A549 (cell line): ENCODE results near the gene ARPC2. TPM values are rescaled to one million over a fixed set of nuclear protein-coding genes. Genes with fewer than 3 reads are reported as not detected.
A peak's percentile ranks its signal among the peaks of the same experiment; 100 is the strongest.

Experiments used
- ATAC-seq, 2 experiments: fragments of 200-7000 bp in 1 of 2; fragments of >200 bp in 1 of 2; cut with Nextera tagmentation in 1 of 2; cut with Tn5 transposase in 1 of 2; 3 replicates each; pipeline versions ENCODE4 v1.8.0 to v1.9.1; 2018 to 2020; ENCODE audit warnings: mild to moderate bottlenecking in 1 of 2, moderate library complexity in 1 of 2
- CTCF ChIA-PET: fragments of 300-600 bp; sonication (Branson Sonifier 250); formaldehyde crosslinking; extraction: SDS; loops from one replicate; lab custom pipeline; 2021; ENCODE audit warnings: antibody characterized with exemption, inconsistent platforms; lab: Yijun Ruan, JAX
- POLR2A ChIA-PET: fragments of 350-600 bp; formaldehyde crosslinking; extraction: SDS; loops from one replicate; lab custom pipeline; 2021; ENCODE audit warnings: antibody characterized with exemption, inconsistent platforms; lab: Yijun Ruan, JAX
- DNase-seq, 2 experiments: peaks; one replicate each; pipeline versions ENCODE4 v3.0.0 to v3.0.0-alpha.2; 2011 to 2016; ENCODE audit warnings: low read depth in 1 of 2, low spot score in 1 of 2
- FAIRE-seq: peaks from 2 replicates; lab custom pipeline; 2011; peaks lifted over from hg19 to GRCh38; lab: Jason Lieb, UNC
- H3K27ac ChIP-seq, 2 experiments: fragments of >200 bp; sonication (Bioruptor Twin); formaldehyde crosslinking; 3 replicates each; pipeline ENCODE4 v1.5.1; 2016 to 2017
- H3K4me1 ChIP-seq: fragments of >200 bp; sonication (Bioruptor Twin); formaldehyde crosslinking; 3 replicates; pipeline ENCODE4 v1.6.1; 2016
- H3K4me2 ChIP-seq: fragments of >200 bp; sonication (Bioruptor Twin); formaldehyde crosslinking; 3 replicates; pipeline ENCODE4 v1.6.1; 2016
- H3K4me3 ChIP-seq: fragments of >200 bp; sonication (Bioruptor Twin); formaldehyde crosslinking; 3 replicates; pipeline ENCODE4 v1.5.1; 2016
- H3K9me3 ChIP-seq: fragments of >200 bp; sonication (Bioruptor Twin); formaldehyde crosslinking; 3 replicates; pipeline ENCODE4 v1.6.1; 2016
- CHD2 ChIP-seq: fragments of 150-350 bp; IDR thresholded peaks from 2 replicates; pipeline ENCODE4 v1.6.1; 2014; ENCODE audit warnings: low read length; ENCODE audit not compliant: partially characterized antibody
- CHD4 ChIP-seq: fragments of 200-600 bp; sonication (generic); IDR thresholded peaks from 2 replicates; pipeline ENCODE4 v1.6.1; 2016; ENCODE audit warnings: antibody characterized with exemption, mild to moderate bottlenecking, borderline replicate concordance
- EHF ChIP-seq: fragments of 250-450 bp; sonication (Bioruptor Pico); IDR thresholded peaks from 2 replicates; pipeline ENCODE4 v1.5.0; 2020; ENCODE audit warnings: mild to moderate bottlenecking
- HOXA7 ChIP-seq: fragments of 250-450 bp; sonication (Bioruptor Pico); IDR thresholded peaks from 2 replicates; pipeline ENCODE4 v1.5.0; 2020; ENCODE audit warnings: mild to moderate bottlenecking, moderate library complexity
- HOXB13 ChIP-seq: fragments of 250-450 bp; sonication (Bioruptor Pico); IDR thresholded peaks from 2 replicates; pipeline ENCODE4 v1.5.0; 2020; ENCODE audit warnings: low read depth, mild to moderate bottlenecking, moderate library complexity
- KDM1A ChIP-seq: fragments of 200-600 bp; sonication (generic); IDR thresholded peaks from 2 replicates; pipeline ENCODE4 v1.6.1; 2016; ENCODE audit warnings: low read depth, mild to moderate bottlenecking
- MAFK ChIP-seq: fragments of 450-650 bp; IDR thresholded peaks from 2 replicates; pipeline ENCODE4 v1.6.1; 2014; ENCODE audit not compliant: partially characterized antibody
- RARB ChIP-seq: fragments of 250-450 bp; sonication (Bioruptor Pico); IDR thresholded peaks from 2 replicates; pipeline ENCODE4 v1.8.0; 2021; ENCODE audit warnings: mild to moderate bottlenecking, moderate library complexity
- ZC3H11A ChIP-seq: fragments of 450-650 bp; IDR thresholded peaks from 2 replicates; pipeline ENCODE4 v1.6.1; 2014; ENCODE audit warnings: antibody characterized with exemption, mild to moderate bottlenecking
- ZNF302 ChIP-seq: fragments of 250-450 bp; sonication (Bioruptor Pico); IDR thresholded peaks from 2 replicates; pipeline ENCODE4 v1.9.0; 2021; ENCODE audit warnings: inconsistent platforms, mild to moderate bottlenecking, moderate library complexity
- ZSCAN20 ChIP-seq: fragments of 250-450 bp; sonication (Bioruptor Pico); IDR thresholded peaks from 2 replicates; pipeline ENCODE4 v1.8.0; 2022; ENCODE audit warnings: mild to moderate bottlenecking, moderate library complexity
- WGBS: methylation state at CpG from one replicate; pipeline ENCODE4 v1.1.6; 2017; ENCODE audit errors: missing lambda C conversion rate; 5-methylcytosine and 5-hydroxymethylcytosine counted together
- polyA plus RNA-seq, 4 experiments: library from polyadenylated mRNA; depleted of rRNA in 3 of 4; stranded (reverse); fragments of >200 nt; fragmentation: RNase III in 1 of 4; extraction: RNeasy Plus Mini Kit Qiagen cat#74134 plus additional on column Dnase treatment in 1 of 4; gene quantifications; 2 replicates in 3 of 4; 3 replicates in 1 of 4; pipeline ENCODE4 v1.2.3, GENCODE V29; 2011 to 2017
- TF ChIP-seq, protein P1 (sequence below): fragments of 250-450 bp; sonication (Bioruptor Pico); IDR thresholded peaks from 2 replicates; pipeline ENCODE4 v1.5.0; 2021; ENCODE audit warnings: mild to moderate bottlenecking, moderate library complexity, borderline replicate concordance
- TF ChIP-seq, protein P2 (sequence below): IDR thresholded peaks from 2 replicates; pipeline ENCODE4 v1.6.1; 2012
- TF ChIP-seq, protein P3 (sequence below): fragments of 250-450 bp; sonication (Bioruptor Pico); IDR thresholded peaks from 2 replicates; pipeline ENCODE4 v1.5.0; 2020; ENCODE audit warnings: low read depth, mild to moderate bottlenecking, moderate library complexity
- TF ChIP-seq, protein P4 (sequence below): fragments of 200-600 bp; sonication (generic); IDR thresholded peaks from 2 replicates; pipeline ENCODE4 v1.6.1; 2016; ENCODE audit warnings: antibody characterized with exemption, mild to moderate bottlenecking, moderate library complexity
- TF ChIP-seq, protein P5 (sequence below): fragments of 450-650 bp; IDR thresholded peaks from 2 replicates; pipeline ENCODE4 v1.6.1; 2014; ENCODE audit warnings: antibody characterized with exemption

Gene ARPC2
- polyA plus RNA-seq, 2 of the 4 experiments (the other 2 are of a cell fraction): 263 to 374 TPM

DNA sequence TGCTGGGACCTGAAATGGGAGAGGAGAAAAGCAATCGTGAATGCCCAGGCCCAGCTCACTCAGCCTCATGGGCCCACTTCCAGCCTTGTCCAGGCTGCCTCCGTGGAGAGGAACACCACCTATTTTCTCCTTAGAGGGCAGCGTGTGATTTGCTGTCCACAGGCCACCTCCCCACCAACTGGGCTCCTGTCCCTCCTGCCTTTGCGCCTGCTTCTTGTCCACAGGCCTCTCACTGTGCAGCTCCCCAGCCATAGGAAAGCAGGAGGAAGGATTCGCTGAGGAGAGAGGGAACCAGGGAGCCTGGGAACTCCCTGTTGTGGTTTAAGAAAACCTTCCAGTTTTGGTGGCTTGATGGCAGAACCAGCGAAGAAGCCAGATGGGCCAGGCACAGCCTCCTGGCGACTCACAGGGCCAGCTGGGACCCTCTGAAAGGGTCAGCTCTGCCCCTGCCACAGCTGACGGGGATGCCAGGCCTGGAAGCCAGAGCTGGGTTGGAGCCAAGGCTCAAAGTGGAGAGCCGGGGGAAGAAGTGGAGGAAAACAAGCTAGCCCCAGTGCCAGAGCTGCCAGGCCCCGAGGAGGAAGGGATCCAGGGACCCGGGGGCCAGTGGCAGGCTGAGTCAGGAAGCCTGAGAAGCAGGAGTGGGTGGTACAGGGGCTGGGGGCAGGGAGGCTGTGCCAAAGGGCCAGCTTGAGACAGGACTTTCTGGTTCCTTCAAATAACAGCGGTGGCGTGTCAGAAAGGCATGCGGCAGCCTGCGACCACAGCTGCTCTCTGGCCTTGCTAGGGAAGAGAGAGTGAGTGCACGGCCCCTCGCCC lies 65.4 kb downstream of the ARPC2 start:
- no peak for ATAC-seq
- POLR2A ChIA-PET: no interaction called here
- Histone ChIP-seq H3K27ac (no peak overlapping the region), H3K4me3 (no peak overlapping the region), H3K4me1 (peaks cover 27% of the 10 kb centered on the region), H3K4me2 (no peak overlapping the region), H3K9me3 (no peaks in the 10 kb centered on the region)
- CTCF ChIA-PET: interaction anchor here (1.2 to 8.1 kb wide), 5 partner anchors 9 to 287 kb away, joined by 3 to 105 read pairs (median 4); partner anchors contain the start of genes AAMP, CATIP, PNKD and TMBIM1
- DNase-seq: no peak
- no peak for FAIRE-seq
- 93% methylated on average over 17 of the region's 17 CpGs for WGBS
- no peak for TF ChIP-seq MAFK
- TF ChIP-seq, protein P1, sequence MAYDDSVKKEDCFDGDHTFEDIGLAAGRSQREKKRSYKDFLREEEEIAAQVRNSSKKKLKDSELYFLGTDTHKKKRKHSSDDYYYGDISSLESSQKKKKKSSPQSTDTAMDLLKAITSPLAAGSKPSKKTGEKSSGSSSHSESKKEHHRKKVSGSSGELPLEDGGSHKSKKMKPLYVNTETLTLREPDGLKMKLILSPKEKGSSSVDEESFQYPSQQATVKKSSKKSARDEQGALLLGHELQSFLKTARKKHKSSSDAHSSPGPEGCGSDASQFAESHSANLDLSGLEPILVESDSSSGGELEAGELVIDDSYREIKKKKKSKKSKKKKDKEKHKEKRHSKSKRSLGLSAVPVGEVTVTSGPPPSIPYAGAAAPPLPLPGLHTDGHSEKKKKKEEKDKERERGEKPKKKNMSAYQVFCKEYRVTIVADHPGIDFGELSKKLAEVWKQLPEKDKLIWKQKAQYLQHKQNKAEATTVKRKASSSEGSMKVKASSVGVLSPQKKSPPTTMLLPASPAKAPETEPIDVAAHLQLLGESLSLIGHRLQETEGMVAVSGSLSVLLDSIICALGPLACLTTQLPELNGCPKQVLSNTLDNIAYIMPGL (CRISPR knock-in tag): no peak
- TF ChIP-seq, protein P2, sequence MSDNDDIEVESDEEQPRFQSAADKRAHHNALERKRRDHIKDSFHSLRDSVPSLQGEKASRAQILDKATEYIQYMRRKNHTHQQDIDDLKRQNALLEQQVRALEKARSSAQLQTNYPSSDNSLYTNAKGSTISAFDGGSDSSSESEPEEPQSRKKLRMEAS: no peak
- no peak for TF ChIP-seq ZNF302 (CRISPR knock-in tag)
- TF ChIP-seq, protein P3, sequence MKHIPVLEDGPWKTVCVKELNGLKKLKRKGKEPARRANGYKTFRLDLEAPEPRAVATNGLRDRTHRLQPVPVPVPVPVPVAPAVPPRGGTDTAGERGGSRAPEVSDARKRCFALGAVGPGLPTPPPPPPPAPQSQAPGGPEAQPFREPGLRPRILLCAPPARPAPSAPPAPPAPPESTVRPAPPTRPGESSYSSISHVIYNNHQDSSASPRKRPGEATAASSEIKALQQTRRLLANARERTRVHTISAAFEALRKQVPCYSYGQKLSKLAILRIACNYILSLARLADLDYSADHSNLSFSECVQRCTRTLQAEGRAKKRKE (CRISPR knock-in tag): no peak
- no peak for TF ChIP-seq ZC3H11A
- no peak for TF ChIP-seq ZSCAN20 (CRISPR knock-in tag)
- TF ChIP-seq EHF: no peak
- no peak for TF ChIP-seq RARB (CRISPR knock-in tag)
- TF ChIP-seq HOXB13 (CRISPR knock-in tag): no peak
- TF ChIP-seq, protein P4, sequence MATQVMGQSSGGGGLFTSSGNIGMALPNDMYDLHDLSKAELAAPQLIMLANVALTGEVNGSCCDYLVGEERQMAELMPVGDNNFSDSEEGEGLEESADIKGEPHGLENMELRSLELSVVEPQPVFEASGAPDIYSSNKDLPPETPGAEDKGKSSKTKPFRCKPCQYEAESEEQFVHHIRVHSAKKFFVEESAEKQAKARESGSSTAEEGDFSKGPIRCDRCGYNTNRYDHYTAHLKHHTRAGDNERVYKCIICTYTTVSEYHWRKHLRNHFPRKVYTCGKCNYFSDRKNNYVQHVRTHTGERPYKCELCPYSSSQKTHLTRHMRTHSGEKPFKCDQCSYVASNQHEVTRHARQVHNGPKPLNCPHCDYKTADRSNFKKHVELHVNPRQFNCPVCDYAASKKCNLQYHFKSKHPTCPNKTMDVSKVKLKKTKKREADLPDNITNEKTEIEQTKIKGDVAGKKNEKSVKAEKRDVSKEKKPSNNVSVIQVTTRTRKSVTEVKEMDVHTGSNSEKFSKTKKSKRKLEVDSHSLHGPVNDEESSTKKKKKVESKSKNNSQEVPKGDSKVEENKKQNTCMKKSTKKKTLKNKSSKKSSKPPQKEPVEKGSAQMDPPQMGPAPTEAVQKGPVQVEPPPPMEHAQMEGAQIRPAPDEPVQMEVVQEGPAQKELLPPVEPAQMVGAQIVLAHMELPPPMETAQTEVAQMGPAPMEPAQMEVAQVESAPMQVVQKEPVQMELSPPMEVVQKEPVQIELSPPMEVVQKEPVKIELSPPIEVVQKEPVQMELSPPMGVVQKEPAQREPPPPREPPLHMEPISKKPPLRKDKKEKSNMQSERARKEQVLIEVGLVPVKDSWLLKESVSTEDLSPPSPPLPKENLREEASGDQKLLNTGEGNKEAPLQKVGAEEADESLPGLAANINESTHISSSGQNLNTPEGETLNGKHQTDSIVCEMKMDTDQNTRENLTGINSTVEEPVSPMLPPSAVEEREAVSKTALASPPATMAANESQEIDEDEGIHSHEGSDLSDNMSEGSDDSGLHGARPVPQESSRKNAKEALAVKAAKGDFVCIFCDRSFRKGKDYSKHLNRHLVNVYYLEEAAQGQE: no peak
- no peak for TF ChIP-seq HOXA7 (CRISPR knock-in tag)
- TF ChIP-seq CHD4: no peak
- TF ChIP-seq, protein P5, sequence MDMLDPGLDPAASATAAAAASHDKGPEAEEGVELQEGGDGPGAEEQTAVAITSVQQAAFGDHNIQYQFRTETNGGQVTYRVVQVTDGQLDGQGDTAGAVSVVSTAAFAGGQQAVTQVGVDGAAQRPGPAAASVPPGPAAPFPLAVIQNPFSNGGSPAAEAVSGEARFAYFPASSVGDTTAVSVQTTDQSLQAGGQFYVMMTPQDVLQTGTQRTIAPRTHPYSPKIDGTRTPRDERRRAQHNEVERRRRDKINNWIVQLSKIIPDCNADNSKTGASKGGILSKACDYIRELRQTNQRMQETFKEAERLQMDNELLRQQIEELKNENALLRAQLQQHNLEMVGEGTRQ: no peak

DNA sequence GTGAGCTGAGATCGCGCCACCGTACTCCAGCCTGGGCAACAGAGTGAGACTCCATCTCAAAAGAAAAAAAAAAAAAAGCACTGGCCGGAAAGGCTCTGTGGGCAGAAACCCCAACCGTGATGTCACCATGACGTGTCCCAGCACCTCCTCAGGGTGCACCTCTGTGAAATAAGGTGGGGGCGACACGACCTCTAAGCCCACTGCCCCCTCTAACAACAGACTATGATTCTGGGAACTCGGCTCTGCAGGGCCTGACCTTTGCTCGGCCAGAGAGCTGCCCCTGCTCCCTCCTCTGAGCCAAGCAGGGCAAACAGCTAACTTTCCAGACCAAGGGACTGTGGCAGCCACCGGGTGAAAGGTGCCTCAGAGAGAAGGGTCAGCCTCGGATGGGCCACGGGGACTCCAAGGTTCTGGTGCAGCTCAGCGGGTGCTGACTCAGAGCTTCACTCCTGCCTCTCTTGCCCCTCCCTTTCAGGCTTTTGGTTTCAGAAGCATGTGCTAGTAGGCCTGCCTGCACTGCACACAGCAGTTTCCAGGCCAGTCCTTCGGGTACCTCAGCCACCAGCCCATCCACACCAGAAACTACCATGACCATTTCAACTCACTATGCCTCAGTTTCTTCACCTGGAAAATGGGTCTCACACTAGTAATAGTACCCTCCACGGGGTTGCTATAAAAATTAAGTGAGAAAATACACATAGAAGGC lies 67.3 kb downstream of the ARPC2 start:
- Histone ChIP-seq H3K4me1 (peaks cover 31% of the 10 kb centered on the region), H3K9me3 (no peaks in the 10 kb centered on the region), H3K4me2 (peak overlapping the region; percentile 37), H3K4me3 (no peak overlapping the region), H3K27ac (peak overlapping the region in 1 of 2 experiments; percentile 52; a peak in 3 of 6 replicates)
- ATAC-seq (no peak), FAIRE-seq (no peak), DNase-seq (no peak)
- ChIA-PET POLR2A (no interaction called here), CTCF (interaction anchor here (0.9 to 8.1 kb wide), 2 partner anchors 11 to 72 kb away, joined by 5 to 105 read pairs; partner anchors contain the start of genes AAMP, CATIP and PNKD)
- TF ChIP-seq KDM1A (peak; percentile 79), CHD2 (no peak)
- 66% methylated on average over 16 of the region's 16 CpGs for WGBS
